Upper lobe of left lung (tissue), 4 donors: ENCODE data around the gene KCND2.

Source experiments
- POLR2A ChIP-seq, 4 donors: fragments of 450-650 bp; IDR thresholded peaks; one replicate each; pipeline ENCODE4 v1.5.1; 2016 to 2017; ENCODE audit warnings: antibody characterized with exemption in 4 of 4, mild to moderate bottlenecking in 2 of 4
- POLR2AphosphoS5 ChIP-seq, 2 donors: sonication (generic); formaldehyde crosslinking; IDR thresholded peaks; one replicate each; pipeline ENCODE4 v1.5.1; 2017; ENCODE audit warnings: antibody characterized with exemption in 2 of 2
- TF ChIP-seq, protein P1 (sequence below), 6 experiments: fragments of 450-650 bp in 4 of 6; fragments of 200-600 bp in 2 of 6; sonication (generic) in 2 of 6; IDR thresholded peaks; one replicate each; pipeline ENCODE4 v1.5.1; 2016 to 2019; ENCODE audit warnings: antibody characterized with exemption in 6 of 6

DNA sequence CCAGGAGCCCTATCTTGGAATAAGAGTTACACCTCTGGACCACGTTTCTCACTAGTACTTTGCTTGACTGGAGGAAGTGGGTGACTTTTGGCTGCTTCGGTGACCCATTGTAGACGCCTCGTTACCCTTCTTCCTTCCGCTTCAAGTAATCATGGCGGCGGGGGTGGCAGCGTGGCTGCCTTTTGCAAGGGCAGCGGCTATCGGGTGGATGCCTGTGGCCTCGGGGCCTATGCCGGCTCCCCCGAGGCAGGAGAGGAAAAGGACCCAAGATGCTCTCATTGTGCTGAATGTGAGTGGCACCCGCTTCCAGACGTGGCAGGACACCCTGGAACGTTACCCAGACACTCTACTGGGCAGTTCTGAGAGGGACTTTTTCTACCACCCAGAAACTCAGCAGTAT is 1.5 kb downstream of the KCND2 start:
- TF ChIP-seq, protein P1, sequence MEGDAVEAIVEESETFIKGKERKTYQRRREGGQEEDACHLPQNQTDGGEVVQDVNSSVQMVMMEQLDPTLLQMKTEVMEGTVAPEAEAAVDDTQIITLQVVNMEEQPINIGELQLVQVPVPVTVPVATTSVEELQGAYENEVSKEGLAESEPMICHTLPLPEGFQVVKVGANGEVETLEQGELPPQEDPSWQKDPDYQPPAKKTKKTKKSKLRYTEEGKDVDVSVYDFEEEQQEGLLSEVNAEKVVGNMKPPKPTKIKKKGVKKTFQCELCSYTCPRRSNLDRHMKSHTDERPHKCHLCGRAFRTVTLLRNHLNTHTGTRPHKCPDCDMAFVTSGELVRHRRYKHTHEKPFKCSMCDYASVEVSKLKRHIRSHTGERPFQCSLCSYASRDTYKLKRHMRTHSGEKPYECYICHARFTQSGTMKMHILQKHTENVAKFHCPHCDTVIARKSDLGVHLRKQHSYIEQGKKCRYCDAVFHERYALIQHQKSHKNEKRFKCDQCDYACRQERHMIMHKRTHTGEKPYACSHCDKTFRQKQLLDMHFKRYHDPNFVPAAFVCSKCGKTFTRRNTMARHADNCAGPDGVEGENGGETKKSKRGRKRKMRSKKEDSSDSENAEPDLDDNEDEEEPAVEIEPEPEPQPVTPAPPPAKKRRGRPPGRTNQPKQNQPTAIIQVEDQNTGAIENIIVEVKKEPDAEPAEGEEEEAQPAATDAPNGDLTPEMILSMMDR (IDR thresholded peaks at IDR 0.05), result no peak
- no peak for TF ChIP-seq POLR2AphosphoS5 (IDR thresholded peaks at IDR 0.05)
- no peak for TF ChIP-seq POLR2A (IDR thresholded peaks at IDR 0.05)
